Stimulated activated CD8-positive, alpha-beta memory T cell treated with anti-CD3 and anti-CD28 coated beads, Interleukin-12 subunit alpha, Interleukin-12 subunit beta, amount 100 ng/mL, for 1 hour (primary cell): ENCODE measurements around the gene PRTN3.

Experiments used
- DNase-seq: peaks from one replicate; pipeline ENCODE4 v3.0.0-alpha.2; 2020; ENCODE audit warnings: low read depth

PRTN3 gene

DNA sequence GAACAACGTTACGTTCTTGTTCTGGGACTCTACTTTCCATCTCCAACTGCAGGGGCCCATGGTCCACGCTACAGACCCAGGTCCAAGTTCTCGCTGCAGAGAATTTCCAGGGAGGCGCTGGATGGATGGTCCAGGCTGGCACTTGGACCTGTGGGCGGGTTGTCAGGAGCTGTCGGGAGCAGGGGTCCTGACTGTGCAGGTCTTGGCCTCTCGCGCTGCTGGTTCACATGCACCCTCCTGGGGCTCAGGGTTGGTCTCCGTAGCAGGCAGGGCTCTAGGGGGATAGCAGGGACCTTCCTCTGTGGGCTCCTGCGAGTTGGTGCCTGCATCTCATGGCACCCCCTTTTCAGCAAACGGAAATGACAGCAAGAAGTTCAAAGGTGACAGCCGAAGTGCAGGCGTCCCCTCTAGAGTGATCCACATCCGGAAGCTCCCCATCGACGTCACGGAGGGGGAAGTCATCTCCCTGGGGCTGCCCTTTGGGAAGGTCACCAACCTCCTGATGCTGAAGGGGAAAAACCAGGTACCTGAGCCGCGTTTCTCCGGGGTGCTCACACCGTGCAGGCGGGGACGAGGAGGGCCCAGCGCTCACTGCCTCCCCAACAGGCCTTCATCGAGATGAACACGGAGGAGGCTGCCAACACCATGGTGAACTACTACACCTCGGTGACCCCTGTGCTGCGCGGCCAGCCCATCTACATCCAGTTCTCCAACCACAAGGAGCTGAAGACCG is 36.9 kb upstream of the PRTN3 start:
- DNase-seq, result no peak

DNA sequence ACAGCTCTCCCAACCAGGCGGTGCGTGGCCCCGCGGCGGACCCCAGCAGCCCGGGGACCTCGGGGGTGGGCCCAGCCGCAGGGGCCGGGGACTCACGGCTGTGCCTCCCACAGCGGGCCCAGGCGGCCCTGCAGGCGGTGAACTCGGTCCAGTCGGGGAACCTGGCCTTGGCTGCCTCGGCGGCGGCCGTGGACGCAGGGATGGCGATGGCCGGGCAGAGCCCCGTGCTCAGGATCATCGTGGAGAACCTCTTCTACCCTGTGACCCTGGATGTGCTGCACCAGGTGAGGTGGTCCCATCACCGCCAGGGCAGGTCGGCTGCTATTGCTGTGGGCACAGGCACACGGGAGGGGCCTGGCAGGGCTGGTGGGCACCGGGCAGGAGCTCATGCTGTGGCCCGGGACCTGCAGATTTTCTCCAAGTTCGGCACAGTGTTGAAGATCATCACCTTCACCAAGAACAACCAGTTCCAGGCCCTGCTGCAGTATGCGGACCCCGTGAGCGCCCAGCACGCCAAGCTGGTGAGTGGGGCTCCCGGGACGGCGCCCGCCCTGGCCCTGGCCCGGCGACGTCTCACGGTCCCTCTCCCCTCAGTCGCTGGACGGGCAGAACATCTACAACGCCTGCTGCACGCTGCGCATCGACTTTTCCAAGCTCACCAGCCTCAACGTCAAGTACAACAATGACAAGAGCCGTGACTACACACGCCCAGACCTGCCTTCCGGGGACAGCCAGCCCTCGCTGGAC is 36.2 kb upstream of the PRTN3 start:
- no peak for DNase-seq

DNA sequence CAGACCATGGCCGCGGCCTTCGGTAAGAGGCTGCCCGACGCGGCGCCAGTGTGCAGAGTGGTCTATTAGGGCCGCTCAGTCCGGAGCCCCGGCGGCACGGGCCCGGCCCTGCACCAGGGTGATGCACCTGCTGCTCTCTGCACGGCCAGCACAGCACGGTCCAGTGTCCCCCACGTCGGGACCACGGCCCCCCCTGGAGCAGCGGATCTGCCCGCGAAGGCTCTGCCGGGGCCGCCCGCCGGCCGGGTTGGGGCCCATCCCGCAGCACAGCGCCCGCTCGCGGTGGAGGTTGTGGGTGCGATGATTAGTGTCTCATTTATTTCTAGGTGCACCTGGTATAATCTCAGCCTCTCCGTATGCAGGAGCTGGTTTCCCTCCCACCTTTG is 35.6 kb upstream of the PRTN3 start:
- no peak for DNase-seq

DNA sequence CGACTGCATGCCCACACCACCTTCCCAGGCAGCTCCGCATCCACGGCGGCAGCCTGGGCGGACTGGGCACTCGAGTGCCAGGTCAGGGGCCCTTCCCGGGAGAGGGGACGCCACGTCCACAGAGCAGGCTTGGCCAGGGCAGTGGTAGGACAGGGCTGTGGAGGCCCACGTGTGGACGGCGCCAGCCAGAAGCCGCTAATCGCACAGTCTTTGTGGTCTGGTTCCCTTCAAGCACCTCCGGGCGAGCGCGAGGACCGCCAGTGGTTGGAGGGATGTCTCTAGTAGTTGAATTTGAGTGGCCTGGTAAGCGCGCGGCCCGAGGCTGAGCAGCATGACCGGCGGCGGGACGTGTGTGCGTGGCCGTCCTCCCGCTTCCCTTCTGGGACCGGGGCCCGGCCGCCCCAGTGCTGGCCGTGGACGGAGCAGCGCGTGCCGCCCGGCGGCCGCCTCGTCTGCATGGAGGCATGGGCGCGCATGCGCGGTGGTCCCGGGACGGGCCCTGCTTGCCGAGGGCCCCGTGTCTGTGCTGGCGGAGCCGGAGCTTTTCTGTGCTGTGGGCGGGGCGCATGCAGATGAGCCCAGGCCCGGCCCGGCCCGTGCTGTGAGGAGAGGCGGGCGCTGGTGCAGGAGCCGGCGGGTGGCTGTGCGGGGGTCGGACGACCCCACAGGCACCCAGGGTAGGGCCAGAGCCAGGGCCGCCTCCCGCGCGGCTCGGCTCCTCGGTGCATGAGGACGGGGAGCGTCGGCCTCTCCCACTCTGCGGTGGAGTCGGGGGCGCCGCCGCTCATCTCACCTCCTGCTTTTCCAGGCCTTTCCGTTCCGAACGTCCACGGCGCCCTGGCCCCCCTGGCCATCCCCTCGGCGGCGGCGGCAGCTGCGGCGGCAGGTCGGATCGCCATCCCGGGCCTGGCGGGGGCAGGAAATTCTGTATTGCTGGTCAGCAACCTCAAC is 34.9 kb upstream of the PRTN3 start:
- DNase-seq, result no peak

DNA sequence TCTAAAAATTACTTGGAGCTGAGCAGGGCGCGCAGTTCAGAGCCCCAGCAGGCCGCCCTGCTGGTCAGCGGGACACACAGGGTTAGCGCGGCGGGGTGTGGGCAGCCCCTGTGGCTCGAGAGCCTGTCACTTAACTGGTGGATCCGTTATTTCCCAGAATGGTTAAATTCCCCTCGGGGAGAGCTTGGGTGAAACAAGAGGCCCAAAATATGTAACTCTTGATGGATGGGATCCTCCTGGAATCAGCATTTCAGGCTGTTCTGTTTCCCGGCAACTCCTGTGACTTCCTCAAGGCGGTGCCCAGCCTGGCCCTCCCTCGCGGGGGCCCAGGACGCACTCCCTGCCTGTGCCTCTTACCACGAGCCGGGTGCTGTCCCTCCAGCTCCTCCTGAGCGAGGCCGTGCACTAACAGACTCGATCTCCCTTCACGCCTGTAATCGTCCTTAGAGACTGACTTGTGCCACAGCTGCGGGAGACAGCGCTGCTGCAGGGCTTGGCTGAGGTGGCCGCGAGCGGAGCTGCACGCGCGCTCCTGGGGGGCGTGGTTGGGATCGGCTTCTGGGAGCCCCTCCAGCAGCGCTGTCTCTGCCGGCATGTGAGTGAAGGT is 33.9 kb upstream of the PRTN3 start:
- no peak for DNase-seq

DNA sequence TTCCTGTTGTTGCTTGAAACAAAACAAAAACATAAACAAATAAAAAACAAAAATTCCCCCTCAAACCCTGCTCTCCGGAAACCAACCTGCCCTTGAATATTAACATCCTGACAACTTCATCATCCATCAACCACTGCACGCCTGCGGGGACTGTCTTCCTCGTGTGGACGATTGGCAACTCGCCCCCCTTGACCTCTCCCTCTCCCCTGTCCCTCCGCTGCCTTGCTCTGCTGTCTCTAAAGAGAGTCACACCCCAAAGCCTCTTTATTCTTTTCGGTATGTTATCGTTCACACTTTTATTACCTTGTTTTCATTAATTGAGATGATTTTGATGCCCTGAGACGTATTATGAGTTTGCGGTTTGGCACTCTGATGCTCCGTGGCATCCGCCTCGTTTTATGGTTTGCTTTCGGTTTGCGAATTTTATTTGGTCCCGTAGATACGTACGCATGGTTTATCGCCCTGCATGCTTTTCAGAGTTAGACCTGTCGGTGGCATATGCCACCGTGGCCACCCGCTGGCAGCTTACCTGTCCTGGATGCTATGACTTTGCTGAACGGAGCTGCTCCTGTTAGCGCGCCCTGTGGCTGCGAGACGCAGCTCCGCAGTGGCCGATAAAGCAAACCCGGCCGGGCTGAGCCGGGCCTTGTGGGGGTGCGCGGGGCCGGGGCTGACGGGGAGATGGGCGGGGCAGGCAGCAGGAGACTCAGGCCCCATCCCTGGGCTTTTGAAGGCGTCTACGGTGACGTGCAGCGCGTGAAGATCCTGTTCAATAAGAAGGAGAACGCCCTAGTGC is 33.0 kb upstream of the PRTN3 start:
- DNase-seq, result no peak

DNA sequence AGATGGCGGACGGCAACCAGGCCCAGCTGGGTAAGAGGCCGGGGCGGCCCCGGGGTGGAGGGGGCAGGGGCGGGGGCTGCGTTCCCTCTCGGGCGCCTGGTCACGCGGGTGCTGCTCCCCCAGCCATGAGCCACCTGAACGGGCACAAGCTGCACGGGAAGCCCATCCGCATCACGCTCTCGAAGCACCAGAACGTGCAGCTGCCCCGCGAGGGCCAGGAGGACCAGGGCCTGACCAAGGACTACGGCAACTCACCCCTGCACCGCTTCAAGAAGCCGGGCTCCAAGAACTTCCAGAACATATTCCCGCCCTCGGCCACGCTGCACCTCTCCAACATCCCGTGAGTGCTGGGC is 32.4 kb upstream of the PRTN3 start:
- no peak for DNase-seq

DNA sequence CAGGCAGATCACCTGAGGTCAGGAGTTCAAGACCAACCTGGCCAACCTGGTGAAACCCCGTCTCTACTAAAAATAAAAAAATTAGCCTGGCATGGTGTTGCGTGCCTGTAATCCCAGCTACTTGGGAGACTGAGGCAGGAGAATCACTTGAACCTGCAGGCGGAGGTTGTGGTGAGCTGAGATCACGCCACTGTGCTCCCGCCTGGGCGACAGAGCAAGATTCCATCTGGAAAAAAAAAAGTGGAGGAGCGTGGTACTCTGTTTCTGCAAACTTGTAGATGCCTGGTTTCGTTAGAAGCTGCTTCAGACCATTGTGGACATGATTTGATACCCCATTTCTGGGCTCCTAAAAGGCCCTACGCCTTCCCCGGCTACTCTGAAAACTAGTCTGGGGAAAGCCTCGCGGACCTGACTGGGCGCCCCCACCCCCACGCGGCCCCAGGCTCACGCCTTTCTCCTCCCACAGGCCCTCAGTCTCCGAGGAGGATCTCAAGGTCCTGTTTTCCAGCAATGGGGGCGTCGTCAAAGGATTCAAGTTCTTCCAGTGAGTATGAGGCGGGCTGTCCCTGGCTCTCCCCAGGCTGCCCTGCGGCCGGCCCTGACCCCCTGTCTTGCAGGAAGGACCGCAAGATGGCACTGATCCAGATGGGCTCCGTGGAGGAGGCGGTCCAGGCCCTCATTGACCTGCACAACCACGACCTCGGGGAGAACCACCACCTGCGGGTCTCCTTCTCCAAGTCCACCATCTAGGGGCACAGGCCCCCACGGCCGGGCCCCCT is 30.5 kb upstream of the PRTN3 start:
- no peak for DNase-seq

DNA sequence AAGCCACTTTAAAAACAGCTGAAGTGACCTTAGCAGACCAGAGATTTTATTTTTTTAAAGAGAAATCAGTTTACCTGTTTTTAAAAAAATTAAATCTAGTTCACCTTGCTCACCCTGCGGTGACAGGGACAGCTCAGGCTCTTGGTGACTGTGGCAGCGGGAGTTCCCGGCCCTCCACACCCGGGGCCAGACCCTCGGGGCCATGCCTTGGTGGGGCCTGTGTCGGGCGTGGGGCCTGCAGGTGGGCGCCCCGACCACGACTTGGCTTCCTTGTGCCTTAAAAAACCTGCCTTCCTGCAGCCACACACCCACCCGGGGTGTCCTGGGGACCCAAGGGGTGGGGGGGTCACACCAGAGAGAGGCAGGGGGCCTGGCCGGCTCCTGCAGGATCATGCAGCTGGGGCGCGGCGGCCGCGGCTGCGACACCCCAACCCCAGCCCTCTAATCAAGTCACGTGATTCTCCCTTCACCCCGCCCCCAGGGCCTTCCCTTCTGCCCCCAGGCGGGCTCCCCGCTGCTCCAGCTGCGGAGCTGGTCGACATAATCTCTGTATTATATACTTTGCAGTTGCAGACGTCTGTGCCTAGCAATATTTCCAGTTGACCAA is 29.8 kb upstream of the PRTN3 start:
- no peak for DNase-seq

DNA sequence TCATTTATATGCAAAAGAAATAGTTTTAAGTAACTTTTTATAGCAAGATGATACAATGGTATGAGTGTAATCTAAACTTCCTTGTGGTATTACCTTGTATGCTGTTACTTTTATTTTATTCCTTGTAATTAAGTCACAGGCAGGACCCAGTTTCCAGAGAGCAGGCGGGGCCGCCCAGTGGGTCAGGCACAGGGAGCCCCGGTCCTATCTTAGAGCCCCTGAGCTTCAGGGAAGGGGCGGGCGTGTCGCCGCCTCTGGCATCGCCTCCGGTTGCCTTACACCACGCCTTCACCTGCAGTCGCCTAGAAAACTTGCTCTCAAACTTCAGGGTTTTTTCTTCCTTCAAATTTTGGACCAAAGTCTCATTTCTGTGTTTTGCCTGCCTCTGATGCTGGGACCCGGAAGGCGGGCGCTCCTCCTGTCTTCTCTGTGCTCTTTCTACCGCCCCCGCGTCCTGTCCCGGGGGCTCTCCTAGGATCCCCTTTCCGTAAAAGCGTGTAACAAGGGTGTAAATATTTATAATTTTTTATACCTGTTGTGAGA is 29.2 kb upstream of the PRTN3 start:
- no peak for DNase-seq

DNA sequence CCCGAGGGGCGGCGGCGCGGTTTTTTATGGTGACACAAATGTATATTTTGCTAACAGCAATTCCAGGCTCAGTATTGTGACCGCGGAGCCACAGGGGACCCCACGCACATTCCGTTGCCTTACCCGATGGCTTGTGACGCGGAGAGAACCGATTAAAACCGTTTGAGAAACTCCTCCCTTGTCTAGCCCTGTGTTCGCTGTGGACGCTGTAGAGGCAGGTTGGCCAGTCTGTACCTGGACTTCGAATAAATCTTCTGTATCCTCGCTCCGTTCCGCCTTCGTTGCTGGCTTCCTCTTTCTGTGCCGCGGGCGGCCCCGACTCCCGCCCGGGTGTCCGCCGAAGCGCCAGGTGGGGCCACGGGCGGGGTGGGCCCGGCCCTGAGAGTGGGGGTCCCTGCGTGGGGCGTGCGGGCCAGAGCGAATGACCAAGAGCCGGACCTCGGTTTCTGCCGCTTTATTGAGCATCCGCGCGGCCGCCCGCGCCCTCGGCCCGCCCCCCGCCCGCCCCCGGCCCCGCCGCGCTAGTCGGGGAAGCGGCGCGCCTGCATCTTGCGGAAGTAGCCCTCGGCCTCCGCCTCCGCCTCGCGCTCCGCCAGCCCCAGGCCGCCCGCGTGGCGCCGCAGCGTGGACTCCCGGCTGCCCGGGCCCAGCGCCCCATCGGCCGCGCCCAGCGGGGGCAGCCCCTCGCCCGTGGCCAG is 28.6 kb upstream of the PRTN3 start:
- no peak for DNase-seq

DNA sequence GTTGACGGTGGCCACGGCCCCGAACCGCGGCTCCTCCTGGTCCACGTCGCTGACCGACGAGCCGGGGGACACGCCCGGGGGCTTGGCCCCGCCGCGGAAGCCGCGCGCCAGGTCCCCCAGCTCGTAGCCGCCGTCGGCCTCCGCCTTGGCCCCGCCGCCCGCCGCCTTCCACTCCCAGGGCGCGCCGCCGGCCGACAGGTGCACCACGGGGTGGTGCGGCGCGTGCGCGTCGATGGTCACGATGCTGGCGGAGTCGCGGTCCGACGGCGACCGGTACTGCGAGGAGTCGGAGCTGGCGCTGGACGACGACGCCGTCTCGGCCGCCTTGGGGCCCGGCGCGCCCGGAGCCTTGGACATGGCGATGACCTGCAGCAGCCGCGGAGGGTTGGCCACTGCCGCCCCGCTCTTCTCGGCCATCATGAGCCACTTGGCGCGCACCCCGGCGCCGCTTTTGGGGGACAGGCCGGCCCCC is 28.0 kb upstream of the PRTN3 start:
- no peak for DNase-seq

DNA sequence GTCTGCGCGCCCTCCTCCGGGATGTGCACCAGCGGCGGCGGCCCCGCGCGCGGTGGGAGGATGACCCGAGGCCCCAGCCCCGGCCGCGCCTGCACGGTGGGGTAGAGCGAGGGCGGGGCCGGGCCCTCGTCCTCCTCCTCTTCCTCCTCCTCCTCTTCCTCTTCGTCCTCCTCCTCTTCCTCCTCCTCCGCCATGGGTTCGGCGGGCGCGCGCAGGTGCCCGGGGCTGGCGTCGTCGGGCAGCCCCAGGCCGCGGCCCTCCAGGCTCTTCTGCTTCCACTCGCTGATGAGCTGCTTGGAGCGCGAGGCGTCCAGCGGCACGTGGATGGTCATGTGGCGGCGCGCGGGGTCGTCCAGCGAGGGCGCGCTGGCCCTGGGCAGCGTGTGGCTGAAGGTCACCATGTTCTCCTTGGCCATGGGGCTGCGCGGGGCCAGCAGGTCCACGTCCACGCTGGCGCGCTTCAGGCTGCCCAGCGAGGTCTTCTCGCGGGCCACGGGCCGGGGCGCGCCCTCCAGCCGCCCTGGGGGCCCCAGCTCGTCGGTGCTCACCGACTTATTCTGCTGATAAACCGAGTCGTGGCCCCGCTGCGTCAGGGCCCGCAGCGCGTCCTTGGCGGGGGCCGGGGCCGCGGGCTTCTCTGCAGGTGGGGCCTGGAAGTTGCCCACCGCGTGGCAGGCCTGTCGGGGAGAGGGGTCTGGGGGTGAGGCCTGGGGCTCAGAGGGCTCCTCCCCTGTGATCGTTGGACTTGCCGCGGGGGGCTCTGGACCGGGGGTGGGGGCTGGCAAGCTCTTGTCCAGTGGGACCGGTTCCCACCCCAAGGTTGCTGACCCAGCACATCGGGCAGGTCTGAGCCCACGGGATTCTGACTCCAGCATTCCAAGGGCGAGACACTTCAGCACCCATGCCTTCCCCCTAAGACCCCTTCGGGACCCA is 27.3 kb upstream of the PRTN3 start:
- DNase-seq, result no peak

DNA sequence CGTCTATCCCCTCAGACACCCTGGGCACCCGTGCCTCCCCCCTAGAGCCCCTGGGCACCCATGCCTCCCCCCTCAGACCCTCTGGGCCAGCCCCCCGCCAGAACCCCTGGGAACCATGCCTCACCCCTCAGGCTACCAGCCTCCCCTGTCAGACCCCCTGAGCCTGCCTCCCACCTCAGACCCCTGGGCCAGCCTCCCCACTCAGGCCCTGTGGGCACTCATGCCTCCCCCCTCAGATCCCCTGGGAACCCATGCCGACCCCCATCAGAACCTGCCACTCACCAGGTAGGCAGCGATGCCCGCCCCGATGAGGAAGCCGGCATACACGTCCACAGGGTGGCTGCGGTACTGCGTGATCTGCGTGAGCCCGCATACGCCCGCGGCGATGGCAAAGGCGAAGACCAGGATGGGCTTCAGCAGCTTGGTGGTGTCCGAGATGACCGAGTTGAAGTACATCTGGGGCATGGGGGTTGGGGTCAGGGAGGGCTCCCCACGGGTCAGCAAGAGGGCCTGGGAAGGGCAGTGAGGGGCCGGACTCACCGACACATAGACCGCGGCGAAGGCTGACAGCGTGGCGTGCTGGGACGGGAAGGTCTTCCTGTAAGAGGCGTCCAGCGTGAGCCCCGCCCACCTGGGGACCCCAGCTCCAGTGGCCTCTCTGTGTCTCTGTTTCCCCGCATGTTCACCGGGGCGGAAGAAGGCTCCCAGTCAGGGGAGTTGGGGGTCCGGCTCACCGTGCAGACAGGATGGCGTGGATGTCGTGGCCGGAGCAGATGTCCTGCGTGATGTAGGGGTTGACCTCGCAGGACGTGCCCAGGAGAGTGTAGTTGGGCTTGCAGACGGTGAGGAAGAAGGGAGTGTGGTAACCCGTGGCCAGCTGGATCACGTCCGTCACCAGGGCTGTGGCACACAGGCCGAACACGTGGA is 26.4 kb upstream of the PRTN3 start:
- no peak for DNase-seq

DNA sequence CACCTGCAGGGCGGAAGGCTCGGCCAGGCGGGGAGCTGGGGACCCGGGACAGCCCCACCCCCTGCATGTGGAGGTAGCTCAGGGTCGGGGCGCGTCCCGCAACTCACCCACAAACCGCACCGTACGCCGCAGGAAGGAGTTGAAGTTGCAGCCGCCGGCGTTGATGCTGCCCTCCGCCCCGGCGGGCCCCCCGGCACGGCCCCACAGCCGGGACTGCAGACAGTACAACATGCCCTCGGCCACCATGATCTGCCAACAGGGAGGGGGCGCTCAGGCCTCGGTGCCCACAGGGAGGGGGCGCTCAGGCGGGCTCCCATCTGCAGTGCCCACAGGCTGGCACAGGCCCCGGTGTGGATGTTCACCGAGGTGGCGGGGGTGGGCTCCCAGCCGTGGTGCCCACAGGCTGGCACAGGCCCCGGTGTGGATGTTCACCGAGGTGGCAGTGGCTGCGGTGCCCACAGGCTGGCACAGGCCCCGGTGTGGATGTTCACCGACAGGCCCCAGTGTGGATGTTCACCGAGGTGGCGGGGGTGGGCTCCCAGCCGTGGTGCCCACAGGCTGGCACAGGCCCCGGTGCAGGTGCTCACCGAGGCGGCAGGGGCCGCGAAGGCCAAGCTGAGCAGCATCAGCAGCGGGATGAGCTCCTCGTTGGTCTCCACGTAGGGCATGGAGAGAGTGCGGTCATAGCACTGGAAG is 25.6 kb upstream of the PRTN3 start:
- no peak for DNase-seq

DNA sequence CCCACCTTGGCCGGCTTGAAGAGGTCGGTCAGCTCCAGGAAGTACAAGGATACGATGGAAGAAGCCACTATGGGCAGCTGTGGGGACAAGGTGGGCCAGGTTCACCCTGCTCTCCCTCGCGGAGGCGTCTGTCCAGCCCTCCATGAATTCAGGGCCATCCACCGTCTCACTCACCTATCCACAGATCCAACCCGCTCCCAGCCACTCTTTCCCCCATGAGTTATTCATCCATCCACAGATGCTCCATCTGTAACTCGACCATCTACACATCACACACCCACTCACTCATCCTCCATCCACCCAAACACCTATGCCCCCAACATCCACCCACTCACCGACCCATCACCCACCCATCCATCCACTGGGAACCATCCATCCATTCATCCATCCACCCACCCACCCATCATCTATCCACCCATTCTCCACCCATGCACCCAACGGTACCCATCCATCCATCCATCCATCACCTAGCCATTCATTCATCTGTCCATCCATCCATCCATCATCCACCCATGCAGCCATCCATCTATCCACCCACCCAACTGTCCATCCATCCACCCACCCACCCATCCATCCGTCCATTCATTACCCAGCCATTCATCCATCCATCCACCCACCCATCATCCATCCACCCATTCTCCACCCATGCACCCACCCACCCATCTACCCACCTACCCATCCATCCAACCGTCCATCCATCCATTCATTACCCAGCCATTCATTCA is 24.9 kb upstream of the PRTN3 start:
- DNase-seq, result no peak
